A204.1 (cell line): Measurements from ENCODE around the gene SPOCK1.

Experiments
- FAIRE-seq: peaks from 2 replicates; lab custom pipeline; 2012; peaks lifted over from hg19 to GRCh38; lab: Jason Lieb, UNC

Gene SPOCK1

GRCh38 chr5:137440795-137441194 is 58.3 kb downstream of the SPOCK1 start:
- no peak for FAIRE-seq

- FAIRE-seq, result no peak
Observed at GRCh38 chr5:137439645-137440044, 59.5 kb downstream of the SPOCK1 start.

GRCh38 chr5:137438932-137439331 is 60.2 kb downstream of the SPOCK1 start:
- no peak for FAIRE-seq

GRCh38 chr5:137437774-137438173 is 61.4 kb downstream of the SPOCK1 start:
- no peak for FAIRE-seq

- no peak for FAIRE-seq
Observed at GRCh38 chr5:137433539-137433938, 65.6 kb downstream of the SPOCK1 start.

GRCh38 chr5:137432376-137432775 is 66.8 kb downstream of the SPOCK1 start:
- no peak for FAIRE-seq

- no peak for FAIRE-seq
Observed at GRCh38 chr5:137431051-137431450, 68.1 kb downstream of the SPOCK1 start.

GRCh38 chr5:137415231-137415681 is 83.9 kb downstream of the SPOCK1 start:
- no peak for FAIRE-seq

GRCh38 chr5:137414112-137414755 is 84.9 kb downstream of the SPOCK1 start:
- no peak for FAIRE-seq

GRCh38 chr5:137412136-137412535 is 87.0 kb downstream of the SPOCK1 start:
- no peak for FAIRE-seq

GRCh38 chr5:137410234-137411010 is 88.7 kb downstream of the SPOCK1 start:
- FAIRE-seq, result no peak

GRCh38 chr5:137409736-137410135 is 89.4 kb downstream of the SPOCK1 start:
- no peak for FAIRE-seq

- FAIRE-seq, result no peak
Observed at GRCh38 chr5:137407090-137407489, 92.0 kb downstream of the SPOCK1 start.

GRCh38 chr5:137405393-137405792 is 93.7 kb downstream of the SPOCK1 start:
- FAIRE-seq, result no peak

GRCh38 chr5:137403869-137404268 is 95.3 kb downstream of the SPOCK1 start:
- FAIRE-seq, result no peak

- no peak for FAIRE-seq
Observed at GRCh38 chr5:137402436-137403187, 96.5 kb downstream of the SPOCK1 start.

- no peak for FAIRE-seq
Observed at GRCh38 chr5:137401946-137402345, 97.2 kb downstream of the SPOCK1 start.

- FAIRE-seq, result no peak
Observed at GRCh38 chr5:137400571-137400970, 98.6 kb downstream of the SPOCK1 start.

GRCh38 chr5:137399911-137400310 is 99.2 kb downstream of the SPOCK1 start:
- FAIRE-seq, result no peak

- no peak for FAIRE-seq
Observed at GRCh38 chr5:137398751-137399150, 100.4 kb downstream of the SPOCK1 start.

- no peak for FAIRE-seq
Observed at GRCh38 chr5:137398154-137398553, 101.0 kb downstream of the SPOCK1 start.

GRCh38 chr5:137395011-137395755 is 103.9 kb downstream of the SPOCK1 start:
- FAIRE-seq, result no peak
